ENCODE data around the gene PIGQ.

PIGQ gene

DNA sequence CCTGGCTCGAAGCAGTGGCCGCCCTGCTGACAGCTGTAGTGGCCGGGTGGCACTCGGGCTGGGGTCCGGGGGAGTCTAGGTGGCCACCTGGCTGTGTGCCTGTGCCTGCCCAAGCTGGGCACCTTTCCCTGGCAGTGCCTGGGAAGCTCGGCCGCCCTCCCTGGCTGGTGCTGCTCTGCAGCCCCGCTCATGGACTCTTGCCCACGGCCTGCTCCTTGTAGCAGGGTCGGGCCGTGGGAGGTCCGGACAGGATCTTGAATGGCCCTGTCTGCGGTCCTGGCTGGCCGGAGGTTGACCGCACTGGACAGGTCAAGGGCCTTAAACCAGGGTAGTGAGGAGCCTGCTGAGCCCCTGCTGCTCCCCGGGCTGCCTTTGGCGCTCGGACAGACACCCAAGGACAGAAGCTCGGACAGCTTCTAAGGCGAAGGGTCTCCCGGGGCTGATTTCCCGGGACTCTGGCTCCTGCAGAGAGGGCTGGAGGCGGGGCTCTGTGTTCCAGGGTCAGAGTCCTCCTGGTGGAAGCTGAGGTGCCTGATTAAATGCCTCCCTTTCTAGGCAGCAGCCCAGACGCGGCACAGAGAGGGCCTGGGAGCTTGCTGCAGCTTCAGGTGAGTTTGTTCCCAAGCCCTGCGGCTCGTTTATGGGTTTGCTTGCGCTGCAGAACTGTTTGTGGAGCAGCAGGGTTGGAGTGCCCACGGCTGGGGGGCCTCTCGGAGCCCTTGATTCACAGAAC lies 36.2 kb upstream of the PIGQ start:
- DNase-seq (ENCODE audit: insufficient read length, low spot score) (no peak), FAIRE-seq (no peak)

DNA sequence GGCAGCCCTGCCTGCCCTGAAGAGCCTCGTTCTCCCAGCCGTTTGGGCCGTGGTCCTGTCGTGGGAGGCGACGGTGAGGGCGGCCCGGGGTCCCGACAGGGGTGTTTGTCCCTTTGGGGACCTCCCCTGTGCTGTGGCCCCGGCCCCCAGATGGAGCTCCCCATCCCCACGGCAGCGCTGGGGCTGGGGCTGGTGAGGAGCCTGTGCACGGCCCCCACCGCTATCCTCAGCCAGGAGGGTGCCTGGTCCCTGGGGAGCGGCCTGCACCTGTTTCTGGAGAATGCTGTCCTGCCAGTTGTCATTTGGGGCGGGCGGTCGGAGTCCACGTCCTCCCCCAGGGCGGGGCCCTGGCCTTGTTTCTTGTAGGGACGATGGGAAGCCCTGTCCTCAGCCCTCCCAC lies 35.6 kb upstream of the PIGQ start:
- FAIRE-seq, result no peak
- no peak for DNase-seq (ENCODE audit: insufficient read length, low spot score)

DNA sequence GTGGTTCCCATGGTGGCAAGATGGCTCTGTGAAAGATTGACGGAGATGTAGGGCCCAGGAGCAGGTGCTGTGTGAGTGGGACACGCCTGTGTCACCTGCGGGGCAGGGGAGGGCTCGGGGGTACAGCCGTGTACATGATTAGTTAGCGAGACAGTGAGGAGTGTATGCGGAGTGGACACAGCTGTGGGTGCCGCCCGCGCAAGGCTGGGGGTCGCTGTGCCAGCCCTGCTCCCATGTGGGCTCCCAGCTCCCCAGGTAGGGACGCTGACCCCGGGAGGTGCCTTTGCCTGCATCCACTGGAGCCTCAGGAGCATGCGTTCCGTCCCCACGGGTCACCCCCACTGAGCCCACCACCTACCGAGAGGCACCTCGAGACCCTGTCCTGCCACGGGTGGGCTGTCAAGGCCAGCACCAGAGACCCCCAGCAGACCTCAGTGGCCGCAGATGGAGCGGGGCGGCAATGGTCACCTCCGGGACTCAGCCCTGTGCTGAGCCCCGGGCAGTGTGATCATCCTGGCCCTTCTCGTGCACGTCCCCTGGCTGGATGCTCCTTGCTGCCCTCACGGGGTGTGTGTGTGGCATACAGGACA lies 34.8 kb upstream of the PIGQ start:
- FAIRE-seq (no peak), DNase-seq (ENCODE audit: insufficient read length, low spot score) (no peak)

DNA sequence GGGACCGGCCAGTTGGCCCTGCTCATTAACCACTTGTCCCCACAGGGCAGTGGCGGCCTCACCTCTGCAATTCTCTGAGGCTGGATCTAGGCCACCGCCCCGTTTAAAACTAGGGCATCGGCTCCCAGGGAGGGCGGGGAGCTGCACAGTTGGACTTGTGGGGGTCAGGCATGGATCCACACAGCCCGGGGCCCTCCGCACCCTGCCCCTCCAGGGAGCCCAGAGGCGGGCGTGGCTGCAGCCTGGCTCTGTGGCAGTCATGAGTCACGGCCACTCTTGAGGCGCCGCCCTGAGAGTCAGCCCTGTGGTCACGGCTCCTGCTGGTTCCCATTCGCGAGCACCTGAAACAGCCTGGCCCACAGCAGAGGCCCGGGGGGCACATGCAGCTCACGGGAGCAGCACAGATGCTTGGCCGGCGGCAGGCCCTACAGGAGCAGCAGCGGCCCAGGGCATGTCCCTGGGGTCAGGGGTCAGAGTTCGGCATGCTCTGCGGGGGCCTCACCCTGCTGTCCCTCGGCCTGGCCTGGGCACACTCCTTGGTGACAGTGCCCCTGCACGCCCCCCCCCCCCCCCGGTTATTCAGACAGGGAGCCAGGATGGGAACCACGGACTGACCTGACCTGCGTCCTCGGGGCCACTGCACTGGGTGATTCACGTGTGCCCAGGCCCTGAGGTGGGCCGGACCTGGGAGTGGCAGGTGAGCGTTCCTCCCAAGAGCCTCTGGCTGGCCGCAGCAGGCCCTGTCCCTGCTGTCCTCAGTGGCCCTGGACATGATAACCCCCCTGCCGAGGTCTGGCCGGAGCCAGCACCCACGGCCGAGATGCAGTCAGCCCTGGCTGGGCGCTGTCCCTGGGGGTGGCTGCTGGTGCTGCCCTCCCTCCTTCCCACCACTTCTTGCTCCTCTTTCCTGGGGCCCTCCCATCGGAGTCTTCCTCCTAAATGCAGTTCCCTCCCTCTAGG lies 34.0 kb upstream of the PIGQ start:
- DNase-seq (ENCODE audit: insufficient read length, low spot score), result peak; percentile 41
- no peak for FAIRE-seq

DNA sequence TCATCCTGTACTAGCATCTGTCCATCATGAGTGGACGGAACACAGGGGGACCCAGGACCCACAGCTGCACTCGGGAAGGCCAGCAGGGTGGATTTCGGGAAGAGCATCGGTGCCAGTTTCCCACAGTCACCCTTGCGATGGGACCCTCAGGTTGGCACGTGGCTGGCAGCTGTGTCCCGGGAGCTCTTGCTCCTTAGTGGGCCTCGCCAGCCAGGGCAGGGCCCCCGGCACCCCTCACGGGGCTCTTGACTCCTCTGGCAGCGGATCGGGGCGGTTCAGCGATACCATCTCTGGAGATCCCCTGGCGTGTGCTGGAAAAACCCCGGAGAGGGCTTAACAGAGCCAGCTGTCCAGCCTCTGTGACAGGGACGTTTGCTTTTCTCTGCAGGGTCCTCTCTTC lies 33.0 kb upstream of the PIGQ start:
- FAIRE-seq (no peak), DNase-seq (ENCODE audit: insufficient read length, low spot score) (no peak)

DNA sequence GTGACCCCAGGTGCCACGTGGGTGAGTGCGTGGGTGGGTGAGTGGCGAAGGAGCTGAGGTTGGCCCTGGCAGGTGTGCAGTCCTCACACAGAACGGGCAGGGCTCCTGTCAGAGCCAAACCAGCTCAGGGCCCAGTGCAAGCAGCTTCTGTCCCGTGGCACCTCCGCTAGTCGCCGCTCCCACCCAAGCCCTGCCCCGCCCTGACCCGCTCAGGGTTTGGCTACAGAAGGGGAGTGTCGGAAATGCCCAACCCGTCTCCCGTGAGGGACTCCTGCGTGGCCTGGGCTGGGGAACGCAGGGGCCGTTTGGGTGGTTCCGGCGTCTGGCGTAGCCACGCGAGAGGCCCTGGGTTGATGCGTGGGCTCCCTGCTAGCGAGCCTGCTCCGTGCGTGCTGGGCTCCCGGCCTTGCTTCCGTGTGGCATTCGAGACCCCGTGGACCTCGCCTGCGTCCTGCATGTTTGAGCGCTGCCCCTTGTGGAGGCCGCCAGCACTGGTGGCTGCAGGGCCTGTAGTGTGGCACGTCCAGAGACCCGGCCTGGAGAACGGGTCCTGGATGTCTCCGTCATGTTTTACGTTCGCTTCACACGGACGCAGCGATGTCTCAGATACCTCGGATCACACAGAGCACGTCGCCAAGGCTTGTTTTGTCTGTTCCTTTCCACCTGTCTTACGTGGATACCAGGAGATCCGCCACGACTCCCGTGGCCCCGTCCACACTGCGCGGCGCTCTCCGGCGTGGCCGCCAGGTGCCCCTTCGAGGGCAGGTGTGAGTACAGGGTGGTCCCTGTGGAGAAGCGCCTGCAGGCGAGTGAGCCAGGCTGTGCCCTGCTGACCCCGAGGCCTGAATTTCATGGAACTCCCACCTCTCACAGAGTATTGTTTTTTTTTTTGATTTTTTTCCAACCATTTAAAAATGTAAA lies 32.1 kb upstream of the PIGQ start:
- DNase-seq (ENCODE audit: insufficient read length, low spot score) (no peak), FAIRE-seq (no peak)

DNA sequence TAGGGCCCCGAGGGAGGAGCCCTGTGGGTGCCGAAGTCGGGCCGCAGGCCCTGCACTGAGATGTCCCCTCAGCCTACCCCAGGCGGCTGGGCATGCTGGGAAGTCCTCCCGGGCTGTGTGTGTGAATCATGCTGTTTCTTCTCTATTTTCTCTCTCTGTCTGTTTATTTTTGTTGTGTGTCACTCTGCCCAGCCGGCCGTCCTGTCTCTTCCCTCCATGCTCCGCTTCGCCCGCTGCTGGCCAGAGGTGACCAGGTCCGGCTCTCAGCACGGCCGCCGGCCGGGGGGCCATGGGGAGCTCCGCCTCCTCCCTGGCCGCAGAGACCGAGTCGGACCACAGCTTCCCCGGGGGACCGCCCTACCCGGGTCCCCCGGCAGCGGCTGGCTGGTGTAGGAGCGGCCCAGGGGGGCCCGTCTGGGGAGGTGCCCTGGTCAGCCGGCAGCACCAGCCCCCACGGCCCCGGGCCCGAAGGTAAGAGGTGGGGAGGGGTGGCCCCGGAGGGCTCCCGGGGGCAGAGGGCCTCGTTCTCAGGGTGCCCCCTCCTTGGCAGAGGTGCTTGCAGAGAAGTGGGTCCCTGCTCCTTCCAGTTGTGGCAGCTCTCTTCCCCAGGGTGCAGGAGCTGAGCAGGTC lies 29.8 kb upstream of the PIGQ start:
- DNase-seq (ENCODE audit: insufficient read length, low spot score), result no peak
- FAIRE-seq, result no peak

DNA sequence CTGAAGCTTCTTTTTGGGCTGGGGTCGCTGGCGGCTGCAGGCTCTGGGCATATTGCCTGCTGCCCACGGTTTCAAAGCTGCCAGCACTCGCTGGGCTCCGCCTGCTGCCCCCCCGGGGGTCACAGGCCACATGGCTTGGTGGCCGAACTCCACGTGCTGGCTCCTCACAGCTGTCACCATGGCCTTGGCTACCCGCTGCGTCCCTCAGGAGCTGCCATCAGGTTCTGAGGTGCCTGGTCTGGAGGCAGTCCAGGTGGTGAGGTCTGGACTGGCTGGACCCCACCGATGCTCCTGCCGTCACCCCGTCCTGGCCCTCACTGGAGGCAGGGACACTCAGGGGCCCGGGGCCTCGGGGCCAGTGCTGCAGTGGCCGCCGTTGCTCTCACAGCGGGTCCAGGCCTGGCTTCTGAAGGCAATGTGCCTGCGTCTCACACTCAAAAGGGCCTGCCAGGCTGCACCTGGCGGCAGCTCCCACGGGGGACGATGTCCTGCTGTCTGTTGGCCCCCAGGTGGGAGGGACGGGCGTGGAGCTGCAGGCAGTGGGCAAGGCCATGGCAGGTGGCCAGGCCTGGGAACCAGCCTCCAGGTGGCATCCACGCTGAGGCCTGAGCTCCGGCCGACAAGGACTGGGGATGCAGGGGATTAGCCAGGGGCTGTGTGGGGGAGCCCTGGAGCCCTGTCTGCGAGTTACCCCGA lies 29.0 kb upstream of the PIGQ start:
- FAIRE-seq (no peak), DNase-seq (ENCODE audit: insufficient read length, low spot score) (no peak)

DNA sequence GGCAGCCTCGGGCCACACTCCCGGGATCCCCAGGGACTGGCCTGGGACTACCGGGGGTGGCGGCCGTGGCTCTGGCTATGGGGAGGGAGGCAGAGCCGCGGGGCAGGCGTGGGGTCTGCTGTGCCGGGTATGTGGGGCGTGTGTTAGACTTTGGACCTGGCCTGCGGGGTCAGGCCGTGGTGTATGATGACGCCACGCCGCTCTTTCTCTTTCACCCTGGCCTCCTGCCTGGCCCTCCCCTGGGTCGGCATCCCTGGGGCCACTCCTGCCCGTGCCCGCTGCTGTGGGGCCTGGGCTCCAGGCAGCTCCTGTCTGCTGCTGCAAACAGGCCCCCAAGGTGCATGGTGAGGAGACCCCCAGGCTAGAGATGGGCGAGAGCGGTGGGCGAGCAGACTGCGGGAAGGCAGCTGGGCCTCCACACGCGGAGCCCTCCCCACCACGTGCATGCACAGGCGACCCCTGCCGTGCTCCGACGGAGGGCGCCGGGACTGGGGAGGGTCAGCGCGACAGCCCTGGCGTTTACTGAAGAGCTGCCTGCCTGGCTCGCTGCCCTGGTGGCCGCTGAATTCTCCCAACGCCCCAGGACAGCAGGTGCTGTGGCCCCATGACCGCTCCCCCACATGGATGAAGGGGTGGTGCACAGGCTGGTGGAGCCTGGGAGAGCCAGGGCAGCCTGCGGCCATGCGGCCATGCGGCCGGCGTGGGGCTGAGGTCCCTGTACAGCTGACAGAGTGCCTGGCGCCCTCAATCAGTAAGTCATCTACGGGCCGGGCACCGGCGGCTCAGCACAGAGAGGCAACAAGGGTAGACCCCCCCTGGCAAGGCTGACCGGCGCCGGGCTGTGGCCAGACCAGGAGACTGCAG lies 26.2 kb upstream of the PIGQ start:
- FAIRE-seq (no peak), DNase-seq (ENCODE audit: insufficient read length, low spot score) (no peak)

DNA sequence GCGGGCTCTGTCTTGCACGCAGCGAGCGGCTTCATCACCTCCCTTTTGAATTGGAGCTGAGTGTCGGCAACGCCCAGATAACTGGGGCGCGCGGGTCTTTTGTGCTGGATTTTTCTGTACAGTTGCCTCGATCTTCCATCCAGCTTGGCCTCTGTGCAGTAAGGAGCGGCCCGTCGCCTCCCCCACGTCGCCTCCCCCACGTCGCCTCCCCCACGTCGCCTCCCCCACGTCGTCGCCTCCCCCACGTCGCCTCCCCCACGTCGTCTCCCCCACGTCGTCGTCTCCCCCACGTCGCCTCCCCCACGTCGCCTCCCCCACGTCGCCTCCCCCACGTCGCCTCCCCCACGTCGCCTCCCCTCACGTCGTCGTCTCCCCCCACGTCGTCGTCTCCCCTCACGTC lies 25.3 kb upstream of the PIGQ start:
- DNase-seq (ENCODE audit: insufficient read length, low spot score) (no peak), FAIRE-seq (no peak)

DNA sequence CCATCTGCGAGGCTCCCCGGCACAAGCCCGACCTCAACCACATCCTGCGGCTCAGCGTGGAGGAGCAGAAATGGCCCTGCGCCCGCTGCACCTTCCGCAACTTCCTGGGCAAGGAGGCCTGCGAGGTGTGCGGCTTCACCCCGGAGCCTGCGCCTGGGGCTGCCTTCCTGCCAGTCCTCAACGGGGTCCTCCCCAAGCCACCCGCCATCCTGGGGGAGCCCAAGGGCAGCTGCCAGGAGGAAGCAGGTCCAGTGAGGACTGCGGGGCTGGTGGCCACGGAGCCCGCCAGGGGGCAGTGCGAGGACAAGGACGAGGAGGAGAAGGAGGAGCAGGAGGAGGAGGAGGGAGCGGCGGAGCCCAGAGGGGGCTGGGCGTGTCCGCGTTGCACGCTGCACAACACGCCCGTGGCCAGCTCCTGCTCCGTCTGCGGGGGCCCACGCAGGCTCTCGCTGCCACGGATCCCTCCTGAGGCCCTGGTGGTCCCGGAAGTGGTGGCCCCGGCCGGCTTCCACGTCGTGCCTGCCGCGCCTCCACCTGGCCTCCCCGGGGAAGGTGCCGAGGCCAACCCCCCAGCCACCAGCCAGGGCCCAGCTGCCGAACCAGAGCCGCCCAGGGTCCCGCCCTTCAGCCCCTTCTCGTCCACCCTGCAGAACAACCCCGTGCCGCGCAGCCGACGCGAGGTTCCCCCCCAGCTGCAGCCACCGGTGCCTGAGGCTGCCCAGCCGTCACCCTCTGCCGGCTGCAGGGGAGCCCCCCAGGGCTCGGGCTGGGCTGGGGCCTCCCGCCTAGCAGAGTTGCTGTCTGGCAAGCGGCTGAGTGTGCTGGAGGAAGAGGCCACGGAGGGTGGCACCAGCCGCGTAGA lies 22.6 kb upstream of the PIGQ start:
- FAIRE-seq, result no peak

DNA sequence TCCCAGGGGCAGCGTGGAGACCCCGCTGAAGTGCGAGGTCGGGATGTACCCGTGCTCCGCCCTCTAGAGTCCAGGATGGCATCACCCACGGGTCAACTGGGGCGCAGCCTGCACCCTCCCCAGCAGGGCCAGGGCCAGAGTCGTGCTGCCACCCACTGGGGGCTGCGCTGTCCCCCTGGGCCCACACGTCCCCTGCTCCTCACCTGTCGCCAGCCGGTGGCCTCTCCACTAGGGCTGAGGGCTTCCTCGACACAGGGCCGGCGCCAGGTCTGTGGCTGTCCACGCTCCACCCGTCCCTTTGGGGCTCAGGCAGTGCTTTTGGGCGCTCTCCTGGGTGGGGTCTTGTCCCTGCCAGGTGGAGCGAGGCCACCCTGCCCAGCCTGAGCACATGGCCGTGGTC lies 21.2 kb upstream of the PIGQ start:
- DNase-seq (ENCODE audit: insufficient read length, low spot score) (no peak), FAIRE-seq (no peak)

More for the DNA sequence above, 22.6 kb upstream of the PIGQ start:
- no peak for DNase-seq (ENCODE audit: insufficient read length, low spot score)

DNA sequence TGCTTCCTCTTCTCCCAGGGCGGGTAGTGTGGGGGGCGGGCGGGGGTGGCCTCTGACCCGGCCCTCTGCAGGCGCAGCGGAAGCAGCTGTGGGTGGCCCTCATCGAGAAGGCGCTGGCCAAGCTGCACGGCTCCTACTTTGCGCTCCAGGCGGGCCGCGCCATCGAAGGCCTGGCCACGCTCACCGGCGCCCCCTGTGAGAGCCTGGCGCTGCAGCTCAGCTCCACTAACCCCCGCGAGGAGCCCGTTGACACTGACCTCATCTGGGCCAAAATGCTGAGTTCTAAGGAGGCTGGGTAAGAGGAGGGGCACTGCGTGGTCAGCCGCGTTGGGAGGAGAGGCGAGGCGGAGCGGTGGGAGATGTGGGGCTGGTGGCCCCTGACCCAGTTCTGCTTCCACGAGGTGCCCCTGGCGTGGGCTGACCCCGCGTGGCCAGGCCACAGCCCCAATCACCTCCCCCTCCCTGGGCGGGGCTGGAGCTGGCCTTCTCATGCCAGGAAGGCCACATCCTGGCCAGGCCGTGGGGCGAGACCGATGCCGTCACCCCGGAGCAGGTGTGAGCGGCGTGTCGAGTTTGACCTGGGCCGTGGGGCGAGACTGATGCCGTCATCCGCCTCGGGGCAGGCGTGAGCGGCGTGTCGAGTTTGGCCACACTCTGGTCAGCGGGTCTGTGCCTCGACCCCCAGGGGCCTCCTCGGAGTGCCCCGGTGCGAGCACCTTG lies 20.1 kb upstream of the PIGQ start:
- DNase-seq (ENCODE audit: insufficient read length, low spot score) (no peak), FAIRE-seq (no peak)

DNA sequence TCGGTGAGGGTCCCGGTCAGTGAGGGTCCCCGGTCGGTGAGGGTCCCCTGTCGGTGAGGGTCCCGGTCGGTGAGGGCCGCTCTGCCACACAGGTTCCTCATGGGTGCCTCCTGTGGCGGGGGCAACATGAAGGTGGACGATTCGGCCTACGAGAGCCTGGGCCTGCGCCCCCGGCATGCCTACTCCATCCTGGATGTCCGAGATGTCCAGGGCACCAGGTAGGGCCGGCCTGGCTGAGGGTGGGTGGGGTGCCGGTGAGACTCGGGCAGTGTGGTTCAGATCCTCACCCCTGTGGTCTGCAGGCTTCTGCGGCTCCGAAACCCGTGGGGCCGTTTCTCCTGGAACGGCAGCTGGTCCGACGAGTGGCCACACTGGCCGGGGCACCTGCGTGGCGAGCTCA lies 18.6 kb upstream of the PIGQ start:
- no peak for FAIRE-seq

DNA sequence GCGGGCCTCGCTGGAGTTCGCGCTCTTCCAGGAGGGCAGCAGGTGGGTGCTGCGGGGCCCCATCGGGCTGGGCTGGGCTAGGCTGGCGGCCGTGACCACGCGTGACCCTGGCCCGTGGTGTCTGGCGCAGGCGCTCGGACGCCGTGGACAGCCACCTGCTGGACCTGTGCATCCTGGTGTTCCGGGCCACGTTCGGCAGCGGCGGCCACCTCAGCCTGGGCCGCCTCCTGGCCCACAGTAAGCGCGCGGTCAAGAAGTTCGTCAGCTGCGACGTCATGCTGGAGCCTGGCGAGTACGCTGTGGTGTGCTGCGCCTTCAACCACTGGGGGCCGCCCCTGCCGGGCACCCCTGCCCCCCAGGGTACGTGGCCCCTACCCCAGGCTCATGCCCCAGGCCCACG lies 17.6 kb upstream of the PIGQ start:
- no peak for FAIRE-seq
- DNase-seq (ENCODE audit: insufficient read length, low spot score), result no peak

More for the DNA sequence above, 18.6 kb upstream of the PIGQ start:
- DNase-seq (ENCODE audit: insufficient read length, low spot score), result no peak

DNA sequence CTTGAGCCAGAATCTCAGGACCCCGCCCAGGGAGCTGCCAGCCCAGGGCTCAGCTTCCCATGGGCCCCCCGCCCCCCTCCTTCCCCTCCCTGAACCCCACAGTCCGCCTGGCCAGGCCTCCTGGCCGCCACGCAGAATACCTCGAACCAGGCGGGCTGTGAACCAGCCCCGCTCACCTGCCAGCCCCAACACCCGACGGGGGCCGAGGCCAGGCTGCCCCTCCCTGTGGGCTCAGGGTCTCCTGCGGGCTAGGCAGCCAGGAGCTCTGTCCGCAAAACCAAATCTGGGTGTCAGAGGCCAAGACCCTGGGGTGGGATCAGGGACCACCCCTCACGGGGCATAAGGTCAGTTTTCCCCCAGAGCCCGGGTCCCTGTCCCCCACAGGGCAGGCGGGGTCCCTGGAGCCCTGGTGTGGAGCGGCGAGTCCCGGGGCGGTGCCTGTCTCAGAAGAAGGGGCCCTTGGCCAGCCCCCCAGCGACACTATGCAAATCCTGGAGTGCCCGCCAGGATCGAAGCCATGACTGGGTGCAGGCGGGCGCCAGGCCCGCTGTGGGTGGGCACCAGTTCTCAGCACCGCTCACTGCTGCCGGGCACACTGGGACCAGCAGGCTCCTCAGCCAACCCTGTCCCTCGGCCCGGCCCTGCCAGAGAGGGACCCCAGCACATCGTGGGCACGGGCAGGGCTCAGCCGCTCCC lies 16.0 kb upstream of the PIGQ start:
- no peak for FAIRE-seq
- no peak for DNase-seq (ENCODE audit: insufficient read length, low spot score)

DNA sequence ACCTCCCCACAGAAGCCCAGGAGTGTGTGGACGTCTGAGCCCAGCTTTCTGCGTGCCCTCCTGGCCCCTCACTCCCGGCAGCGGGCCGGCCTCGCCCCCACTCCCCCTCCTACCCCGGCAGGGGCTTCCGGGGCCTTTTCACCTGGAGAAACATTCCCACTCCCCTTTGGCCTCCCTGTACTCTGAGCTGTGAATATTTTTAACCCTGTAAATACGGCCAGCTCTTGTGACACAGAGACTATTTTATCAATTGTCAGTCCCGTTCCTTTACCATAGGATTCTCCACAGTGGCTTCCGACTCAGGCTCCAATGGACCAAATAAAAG lies 15.5 kb upstream of the PIGQ start:
- FAIRE-seq (no peak), DNase-seq (ENCODE audit: insufficient read length, low spot score) (no peak)
